HG03460 (cell line): ENCODE results near the gene OSBPL8.
"Not testable (repeated sequence)": the region's sequence is repeated elsewhere in the genome, so short reads cannot be mapped to it uniquely, and the experiment has no call there.

Source experiments
- ATAC-seq: cut with Tn5 transposase; IDR thresholded peaks from one replicate; pipeline ENCODE4 v1.9.1; 2021; ENCODE audit not compliant: unreplicated experiment

Gene OSBPL8

DNA sequence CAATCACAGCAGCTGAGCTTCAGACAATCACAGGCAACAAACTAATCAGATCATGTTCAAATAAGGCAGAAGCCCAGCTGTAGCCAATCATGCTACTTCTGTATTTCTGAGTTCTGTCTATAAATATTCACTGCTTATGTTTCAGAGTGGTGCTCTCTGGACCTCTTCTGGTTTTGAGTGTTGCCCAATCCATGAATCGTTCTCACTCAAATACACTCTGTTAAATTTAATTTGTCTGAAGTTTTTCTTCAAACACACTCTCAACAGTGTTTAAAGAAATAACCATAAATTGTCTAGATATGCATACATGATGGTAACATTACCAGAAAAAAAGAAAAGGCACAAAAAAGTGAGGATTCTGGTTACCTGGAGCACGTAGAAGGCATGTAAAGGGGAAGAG is 133.4 kb downstream of the OSBPL8 start:
- no peak for ATAC-seq

DNA sequence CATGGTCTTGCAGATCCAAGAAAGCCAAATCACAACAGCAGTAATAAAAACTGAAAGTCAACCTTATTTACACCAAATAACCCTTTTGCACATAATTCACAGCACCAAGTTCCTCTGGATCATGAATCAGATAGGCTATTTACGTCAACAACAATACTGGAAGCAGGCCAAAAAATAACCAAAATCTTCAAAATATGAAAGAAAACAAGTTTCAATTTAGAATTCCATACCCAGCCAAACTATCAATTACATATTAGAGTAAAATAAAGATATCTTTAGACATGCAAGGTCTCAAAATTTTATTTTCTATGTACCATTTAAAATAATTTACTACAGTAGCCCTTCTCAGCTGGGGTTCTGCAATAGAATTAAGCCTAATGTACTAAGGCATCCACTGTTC is 134.6 kb downstream of the OSBPL8 start:
- ATAC-seq, result no peak

DNA sequence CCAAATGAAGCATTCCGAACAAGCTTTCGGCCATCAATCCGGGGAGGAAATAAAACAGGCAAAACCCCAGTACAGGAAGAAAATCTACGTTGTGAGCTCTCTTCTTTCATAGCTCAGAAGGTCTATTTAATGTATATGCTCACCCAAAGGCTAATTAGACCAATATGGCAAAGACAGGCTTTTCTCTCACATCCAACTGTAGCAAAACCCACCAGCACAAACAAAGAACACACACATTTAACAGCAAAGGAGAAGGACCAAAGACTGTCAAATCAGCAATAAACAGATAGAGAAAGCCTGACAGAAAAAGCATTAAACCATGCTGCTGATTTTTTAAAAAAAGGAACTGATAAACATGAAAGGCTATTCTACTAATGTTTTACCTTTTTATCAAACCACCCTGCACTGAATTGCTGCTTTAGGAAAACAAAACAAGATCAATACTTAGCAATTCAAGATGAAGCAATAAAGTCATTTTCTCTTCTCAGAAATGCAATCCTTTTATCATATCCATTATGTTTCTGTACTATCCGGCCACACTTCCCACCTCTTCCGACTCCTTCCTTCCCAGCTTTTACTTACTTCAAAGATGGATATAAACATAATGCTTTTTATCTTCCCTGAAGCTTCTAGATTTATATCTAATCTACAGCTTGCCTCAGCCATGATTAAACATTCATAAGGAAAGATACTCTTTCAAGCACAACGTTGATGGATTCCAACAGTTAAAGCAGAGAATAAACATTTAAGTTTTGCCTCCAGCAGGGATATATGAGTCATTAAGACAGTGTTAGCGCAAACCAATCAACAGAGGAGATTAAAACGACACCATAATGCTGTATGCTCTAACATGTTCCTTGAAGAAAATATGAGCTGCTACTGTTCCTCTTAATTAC is 136.8 kb downstream of the OSBPL8 start:
- no peak for ATAC-seq

DNA sequence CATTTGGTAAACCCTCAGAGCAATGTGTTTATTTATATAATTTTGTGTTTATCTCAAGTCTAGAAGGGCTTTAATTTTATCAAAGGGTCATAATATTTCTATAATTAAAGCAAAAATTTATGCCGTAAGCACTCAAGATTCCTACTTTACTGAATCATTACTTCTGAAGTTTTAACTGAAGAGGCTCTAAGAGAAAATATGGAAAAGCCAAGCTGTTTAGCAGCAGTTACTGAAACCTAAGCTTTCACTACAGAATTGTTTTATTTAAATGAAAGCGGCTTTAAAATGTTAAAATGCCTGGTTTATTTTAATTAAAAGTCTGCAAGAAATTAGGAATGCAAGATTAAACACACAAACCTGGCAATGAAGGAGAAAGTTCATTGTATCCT is 137.4 kb downstream of the OSBPL8 start:
- ATAC-seq, result no peak

DNA sequence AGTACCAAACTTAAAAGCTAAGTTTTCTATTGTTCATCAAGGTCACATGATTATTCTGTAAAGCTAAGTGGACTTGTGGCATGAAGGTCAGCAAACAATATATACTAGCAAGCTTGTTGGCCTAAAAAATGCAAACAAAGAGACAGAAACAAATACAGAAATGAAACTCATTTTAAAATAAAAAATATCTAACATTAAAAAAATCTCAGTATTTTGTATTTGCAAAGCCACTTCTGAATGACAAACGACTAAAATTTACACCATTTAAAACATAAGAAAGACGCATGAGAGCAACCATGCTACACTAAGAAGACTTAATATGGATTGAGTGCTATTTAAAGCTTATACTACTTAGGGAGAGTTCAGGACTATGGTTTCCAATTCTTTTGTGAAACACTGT is 138.5 kb downstream of the OSBPL8 start:
- ATAC-seq, result no peak

DNA sequence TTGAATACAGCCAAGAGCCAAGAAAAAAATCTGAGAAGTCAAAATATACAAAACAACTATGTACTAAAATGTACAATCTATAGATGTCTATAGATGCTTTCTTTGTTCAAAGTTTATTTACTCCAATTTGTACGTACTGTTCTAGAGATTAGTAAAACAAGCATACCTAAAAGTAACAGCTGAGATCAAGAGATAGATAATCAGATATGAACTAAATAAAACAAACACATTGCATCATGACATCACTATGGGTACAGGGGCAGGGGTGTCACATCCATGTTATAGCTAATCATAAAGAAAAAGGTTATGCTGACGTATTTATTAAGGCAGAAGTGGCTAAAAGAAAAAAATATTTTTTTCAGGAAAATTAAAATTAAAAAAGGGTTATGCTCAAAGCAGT is 139.3 kb downstream of the OSBPL8 start:
- ATAC-seq, result no peak

DNA sequence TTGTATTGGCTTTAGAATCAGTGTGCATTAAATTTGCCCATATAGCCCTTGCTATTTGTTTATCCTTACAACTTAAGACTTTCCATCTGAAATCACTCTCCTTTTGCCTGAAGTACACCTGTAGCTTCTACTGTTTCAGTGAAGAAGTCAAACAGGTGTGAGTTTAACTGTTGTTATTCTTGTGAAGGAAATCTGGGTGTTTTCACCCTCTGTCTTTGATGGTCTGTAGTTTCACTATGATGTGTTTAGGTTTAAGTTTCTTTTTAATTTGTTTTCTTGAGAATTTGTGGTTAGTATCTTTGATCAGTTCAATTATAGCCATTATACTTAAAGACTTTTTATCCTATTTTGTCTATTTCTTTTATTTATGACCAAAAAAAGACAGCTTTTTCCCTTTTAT is 142.5 kb downstream of the OSBPL8 start:
- ATAC-seq, result peak; percentile 73

DNA sequence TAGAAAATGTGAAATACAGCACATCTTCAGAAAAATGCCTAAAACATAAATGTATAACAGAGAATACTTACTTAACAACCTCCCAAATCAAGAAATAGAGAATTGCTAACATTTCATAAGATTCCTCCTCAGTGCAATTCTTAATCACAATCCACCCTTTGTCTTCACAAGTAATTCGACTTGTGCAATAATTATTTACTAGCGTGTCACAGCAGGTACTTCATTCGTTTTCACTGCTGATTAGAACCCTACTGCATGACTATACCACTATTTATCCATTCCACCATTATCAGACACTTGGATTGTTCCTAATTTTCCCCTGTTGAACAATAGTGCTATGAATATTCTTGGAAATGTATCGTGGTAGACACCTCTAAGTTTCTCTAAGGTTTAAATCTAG is 146.4 kb downstream of the OSBPL8 start:
- ATAC-seq, result no peak

DNA sequence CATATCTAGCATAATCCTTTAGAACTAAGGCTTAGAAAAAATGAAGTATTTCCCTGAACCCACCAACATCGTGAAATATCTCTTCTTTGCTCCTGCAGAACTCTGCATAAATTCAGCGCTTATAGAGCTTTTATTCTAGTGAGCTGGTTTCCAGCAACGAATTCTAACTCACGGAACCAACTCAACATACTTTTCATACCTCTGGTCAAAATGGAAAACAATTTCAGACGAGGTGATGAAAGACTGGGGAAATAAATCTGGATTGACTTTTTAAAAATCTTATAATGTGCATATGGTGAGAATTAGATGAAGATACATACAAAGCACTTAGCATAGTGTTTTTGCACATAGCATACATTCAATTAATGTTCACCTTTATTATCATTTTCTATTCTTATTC is 148.8 kb downstream of the OSBPL8 start:
- no peak for ATAC-seq

DNA sequence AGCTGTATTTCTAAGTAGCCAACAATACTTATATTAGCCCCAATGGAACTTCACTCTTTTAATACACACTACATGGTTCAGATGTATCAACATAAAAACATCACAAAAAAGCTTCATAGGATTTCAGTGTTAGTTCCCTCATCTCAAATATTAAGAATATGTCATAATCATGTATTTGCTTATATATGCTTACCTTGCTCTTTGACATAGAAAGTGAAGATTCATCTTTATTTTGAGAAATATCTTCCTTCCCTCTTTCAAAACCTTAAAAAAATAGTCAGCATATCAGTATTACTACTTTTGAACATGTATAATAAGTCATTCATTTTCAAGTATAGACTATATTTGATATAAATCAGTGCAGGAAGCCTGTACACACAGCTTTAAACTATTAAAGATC is 149.2 kb downstream of the OSBPL8 start:
- no peak for ATAC-seq

DNA sequence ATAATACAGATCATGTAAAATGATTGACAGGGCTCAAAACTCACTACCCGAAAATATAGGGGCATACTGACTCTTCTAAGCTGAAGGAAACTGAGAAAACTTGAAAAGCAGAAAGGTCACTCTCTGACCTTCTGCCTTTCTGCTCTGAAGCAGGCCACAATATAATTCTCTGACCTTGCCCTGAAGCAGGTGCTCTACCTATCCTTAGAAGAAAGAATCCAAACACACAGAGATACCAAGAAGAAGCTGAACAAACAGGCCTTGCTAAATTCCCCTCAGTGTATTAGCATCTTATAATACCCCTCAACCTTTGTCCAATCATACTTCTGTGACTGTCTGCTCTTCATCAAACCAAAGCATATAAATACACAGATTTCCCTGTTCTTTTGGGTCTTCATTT is 150.5 kb downstream of the OSBPL8 start:
- ATAC-seq, result no peak

DNA sequence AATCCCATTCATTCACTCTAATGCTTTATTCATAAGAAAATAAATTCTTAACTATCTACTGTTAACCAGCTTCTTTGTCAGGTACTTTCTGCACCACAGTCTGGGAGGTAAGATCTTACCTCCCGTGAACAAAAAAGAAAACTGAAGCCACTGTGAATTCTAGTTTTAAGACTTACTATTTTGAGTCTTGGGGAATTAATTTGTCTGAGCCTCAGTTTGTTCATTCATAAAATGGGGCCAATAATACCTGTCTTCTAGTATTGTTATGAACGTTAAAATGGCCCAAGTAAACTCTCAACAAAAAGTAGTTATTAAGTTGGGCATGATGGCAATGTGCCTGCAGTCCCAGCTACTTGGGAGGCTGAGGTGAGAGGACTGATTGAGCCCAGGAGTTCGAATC is 151.9 kb downstream of the OSBPL8 start:
- no peak for ATAC-seq

DNA sequence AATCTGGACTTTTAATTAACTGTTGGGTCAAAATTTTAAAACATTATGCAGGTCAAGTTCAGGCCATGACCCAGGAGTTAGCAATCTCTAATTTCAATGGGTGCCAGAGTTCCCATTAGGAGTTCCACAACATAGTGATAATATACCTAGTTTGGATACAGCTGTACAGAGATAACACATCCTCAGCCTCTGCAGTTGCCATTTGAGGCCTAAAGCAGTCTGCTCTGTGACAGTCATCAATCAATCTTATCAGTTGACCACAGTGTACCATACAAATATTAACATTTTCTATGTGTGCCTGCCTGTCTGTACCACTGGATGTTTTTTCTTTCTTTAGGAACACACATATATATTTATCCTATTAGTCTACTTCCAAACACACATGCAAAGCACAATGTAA is 157.3 kb downstream of the OSBPL8 start:
- ATAC-seq, result no peak

DNA sequence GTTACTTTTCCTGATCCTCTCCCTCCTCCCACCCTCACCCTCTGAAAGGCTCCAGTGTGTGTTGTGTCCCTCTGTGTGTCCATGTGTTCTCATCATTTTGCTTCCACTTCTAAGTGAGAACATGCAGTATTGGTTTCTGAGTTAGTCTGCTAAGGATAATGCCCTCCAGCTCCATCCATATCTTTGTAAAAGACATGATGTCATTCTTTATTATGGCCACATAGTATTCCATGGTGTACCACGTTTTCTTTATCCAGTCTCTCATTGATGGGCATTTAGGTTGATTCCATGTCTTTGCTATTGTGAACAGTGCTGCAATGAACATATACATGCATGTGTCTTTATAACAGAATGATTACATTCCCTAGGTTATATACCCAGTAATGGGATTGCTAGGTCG is 159.4 kb downstream of the OSBPL8 start:
- no peak for ATAC-seq

DNA sequence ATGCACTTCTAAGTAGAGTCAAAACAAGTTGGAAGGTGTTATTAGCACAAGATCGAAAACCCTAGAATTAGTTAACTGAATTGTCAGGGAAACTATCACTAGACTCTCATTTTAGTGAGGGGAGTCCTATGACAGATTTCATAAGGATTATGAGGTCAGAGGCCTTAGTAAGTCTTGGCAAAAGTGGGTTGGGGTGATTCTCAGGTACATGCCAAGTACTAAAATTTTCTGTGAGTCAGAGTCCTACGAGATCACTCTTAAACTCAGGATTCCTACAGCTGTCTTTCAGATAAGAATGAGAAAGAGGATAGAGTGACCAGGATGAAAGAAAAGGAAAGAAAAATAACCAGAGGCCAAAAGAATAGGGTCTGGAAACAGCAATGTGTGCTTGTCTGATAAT is 160.5 kb downstream of the OSBPL8 start:
- ATAC-seq, result no peak

DNA sequence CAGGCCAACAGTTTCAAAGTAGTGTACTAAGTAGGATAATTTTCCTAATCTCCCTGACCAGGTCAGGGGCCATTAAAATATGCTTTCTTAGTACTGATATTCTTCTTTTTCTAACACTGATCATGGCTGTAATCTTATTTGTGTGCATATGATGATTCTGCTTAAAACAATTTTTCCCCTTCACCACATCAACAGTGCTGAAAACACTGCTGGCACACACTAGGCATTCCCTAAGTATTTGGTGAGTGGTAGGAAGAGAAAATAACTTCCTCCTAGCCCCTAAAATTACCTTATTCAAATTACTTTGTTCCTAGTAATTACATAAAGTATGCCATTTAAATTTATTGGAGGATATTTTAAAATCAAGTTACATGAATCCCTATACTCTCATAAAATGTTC is 161.5 kb downstream of the OSBPL8 start:
- no peak for ATAC-seq

DNA sequence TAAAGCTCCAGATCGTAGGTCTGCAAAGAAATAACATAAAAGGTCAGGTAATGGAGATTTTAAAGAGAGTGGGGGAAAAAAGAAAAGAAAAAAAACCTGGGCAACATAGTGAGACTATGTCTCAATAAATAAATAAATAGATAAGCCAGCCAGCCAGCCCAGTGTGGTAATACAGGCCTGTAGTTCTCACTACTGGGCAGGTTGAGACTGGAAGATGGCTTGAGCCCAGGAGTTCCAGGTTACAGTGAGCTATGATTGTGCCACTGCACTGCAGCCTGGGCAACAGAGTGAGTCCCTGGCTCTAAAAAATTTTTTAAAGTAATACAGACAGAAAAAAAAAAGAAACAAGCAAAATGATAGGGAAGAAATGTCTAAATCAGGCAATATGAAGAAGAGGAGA is 168.1 kb downstream of the OSBPL8 start:
- ATAC-seq, result no peak

DNA sequence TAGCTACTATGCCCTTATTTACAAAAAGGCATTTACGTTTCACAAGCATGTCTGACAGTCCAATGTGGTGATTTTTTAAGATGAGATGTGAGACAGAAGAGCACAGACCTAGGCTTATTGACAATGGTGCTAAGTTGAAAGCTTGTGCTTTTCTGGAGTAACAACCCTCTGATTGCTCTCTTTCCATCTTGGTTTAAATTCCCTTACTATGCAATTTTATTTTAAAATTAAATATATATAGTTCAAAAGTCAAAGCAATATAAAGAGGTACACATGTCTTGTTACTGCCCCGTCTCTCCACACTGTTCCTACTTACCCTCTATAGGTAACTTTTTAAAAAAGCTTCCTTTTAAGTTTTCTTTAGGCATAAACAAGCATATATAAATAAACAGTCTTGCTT is 172.0 kb downstream of the OSBPL8 start:
- ATAC-seq, result no peak

DNA sequence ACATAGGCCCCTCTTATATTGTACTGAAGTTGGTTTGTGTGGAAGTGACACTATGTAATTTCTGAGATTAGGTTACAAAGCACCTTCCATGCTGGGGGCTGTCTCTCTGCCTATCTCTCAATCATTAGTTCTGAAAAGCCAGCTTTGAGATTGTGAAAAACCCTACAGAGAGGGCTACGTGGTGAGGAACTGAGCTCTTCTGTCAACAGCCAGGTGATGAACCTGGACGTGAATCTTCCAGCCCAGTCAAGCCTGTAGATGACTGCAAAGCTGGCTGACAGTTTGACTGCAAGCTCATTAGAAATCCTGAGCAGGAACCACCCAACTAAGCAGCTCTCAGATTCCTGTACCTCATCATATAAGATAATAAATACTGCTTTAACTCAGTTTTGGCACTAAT is 175.0 kb downstream of the OSBPL8 start:
- ATAC-seq, result no peak

DNA sequence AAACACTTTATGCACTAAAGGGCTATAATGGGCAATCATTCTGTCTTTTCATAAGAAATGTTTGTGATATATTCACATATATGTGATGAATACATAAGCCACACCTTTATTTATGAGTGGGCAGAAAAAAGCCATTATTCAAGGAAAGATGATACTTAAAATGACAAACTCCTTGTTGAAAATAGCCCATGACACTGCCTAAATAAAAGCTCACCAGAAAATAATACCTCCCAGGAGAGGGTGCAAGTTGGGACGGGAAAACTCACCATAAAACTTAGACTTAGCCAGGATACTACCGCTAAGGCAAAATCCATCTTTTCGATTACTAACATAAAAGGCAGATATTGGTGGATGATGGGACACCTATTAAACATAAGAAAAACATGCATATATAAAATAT is 175.6 kb downstream of the OSBPL8 start:
- no peak for ATAC-seq

DNA sequence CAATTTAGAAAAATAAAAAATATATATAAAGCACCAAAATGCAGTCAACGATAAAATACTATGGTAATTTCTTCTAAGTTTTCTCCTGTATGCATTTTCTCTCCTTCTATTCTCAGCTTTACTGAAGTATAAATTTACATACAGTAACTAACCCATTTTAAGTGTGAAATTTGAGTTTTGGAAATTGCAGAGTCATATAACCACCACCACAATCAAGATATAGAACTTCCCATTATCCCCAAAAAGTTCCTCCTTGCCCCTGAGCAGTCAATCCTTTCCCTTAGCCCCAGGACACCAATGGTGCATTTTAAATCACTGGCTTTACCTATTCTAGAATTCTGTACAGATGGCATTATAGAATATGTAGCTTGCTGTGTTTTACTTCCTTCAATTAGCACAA is 180.3 kb downstream of the OSBPL8 start:
- ATAC-seq, result no peak

DNA sequence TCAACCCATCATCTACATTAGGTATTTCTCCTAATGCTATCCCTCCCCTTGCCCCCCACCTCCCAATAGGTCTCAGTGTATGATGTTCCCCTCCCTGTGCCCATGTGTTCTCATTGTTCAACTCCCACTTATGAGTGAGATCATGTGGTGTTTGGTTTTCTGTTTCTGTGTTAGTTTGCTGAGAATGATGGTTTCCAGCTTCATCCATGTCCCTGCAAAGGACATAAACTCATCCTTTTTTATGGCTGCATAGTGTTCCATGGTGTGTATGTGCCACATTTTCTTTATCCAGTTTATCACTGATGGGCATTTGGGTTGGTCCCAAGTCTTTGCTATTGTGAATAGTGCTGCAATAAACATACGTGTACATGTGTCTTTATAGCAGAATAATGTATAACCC is 182.7 kb downstream of the OSBPL8 start:
- ATAC-seq, result not testable (repeated sequence)

DNA sequence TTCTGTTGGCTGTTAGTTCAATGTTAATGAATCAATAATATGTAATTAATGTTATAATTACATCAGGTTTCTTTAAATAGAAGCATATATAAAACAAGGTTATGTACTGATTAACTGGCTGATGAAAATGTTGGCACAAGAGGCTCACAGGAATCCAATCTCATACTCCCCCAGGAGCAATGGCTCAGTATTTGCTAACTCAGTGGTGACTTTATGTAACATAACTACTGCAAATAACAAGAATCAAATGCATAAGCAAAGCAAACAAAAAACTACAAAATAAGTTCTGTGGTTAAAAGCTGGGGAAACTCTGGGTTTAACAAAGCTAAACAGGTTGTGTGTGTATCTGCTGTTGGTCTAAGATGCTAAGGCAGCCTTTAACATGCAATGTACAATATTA is 183.6 kb downstream of the OSBPL8 start:
- ATAC-seq, result no peak
